Kidney (tissue), 14 donors: ENCODE data around the gene GLIS1. TPM values are rescaled to one million over a fixed set of nuclear protein-coding genes. Genes with fewer than 3 reads are reported as not detected.

Source experiments
- DNase-seq, 5 donors: peaks; one replicate each; pipeline ENCODE4 v3.0.0-alpha.2; 2013 to 2020
- FAIRE-seq: peaks from 2 replicates; lab custom pipeline; 2012; peaks lifted over from hg19 to GRCh38; lab: Jason Lieb, UNC
- H3K27ac ChIP-seq, 2 donors: one replicate each; pipeline ENCODE4 v1.7.0; 2013; ENCODE audit warnings: low read depth in 2 of 2, low read length in 2 of 2, inconsistent platforms in 1 of 2
- H3K27me3 ChIP-seq: one replicate; pipeline ENCODE4 v1.7.1; 2013; ENCODE audit warnings: low read length, inconsistent platforms; ENCODE audit not compliant: control insufficient read depth, insufficient read depth
- H3K36me3 ChIP-seq, 3 donors: one replicate each; pipeline versions ENCODE4 v1.7.0 to v1.7.1; 2013; ENCODE audit warnings: low read length in 3 of 3, control low read depth in 1 of 3, inconsistent platforms in 1 of 3; ENCODE audit not compliant: insufficient read depth in 3 of 3, control insufficient read depth in 2 of 3
- H3K4me1 ChIP-seq, 3 donors: one replicate each; pipeline versions ENCODE4 v1.7.0 to v1.7.1; 2013; ENCODE audit warnings: low read length in 3 of 3, inconsistent platforms in 1 of 3, low read depth in 1 of 3; ENCODE audit not compliant: control insufficient read depth in 2 of 3, insufficient read depth in 2 of 3
- H3K4me3 ChIP-seq, 3 donors: one replicate each; pipeline versions ENCODE4 v1.7.0 to v1.8.1; 2013; ENCODE audit warnings: low read length in 3 of 3, control low read depth in 1 of 3, inconsistent platforms in 1 of 3
- H3K9ac ChIP-seq, 3 donors: one replicate each; pipeline versions ENCODE4 v1.7.0 to v1.7.1; 2013; ENCODE audit warnings: low read length in 3 of 3, control low read depth in 1 of 3, inconsistent platforms in 1 of 3
- H3K9me3 ChIP-seq, 3 donors: one replicate each; pipeline versions ENCODE4 v1.7.0 to v1.7.1; 2013; ENCODE audit warnings: low read length in 3 of 3, control low read depth in 1 of 3, inconsistent platforms in 1 of 3; ENCODE audit not compliant: control insufficient read depth in 2 of 3, insufficient read depth in 1 of 3
- CTCF ChIP-seq: IDR thresholded peaks from 3 replicates; pipeline ENCODE4 v1.5.1; 2012; ENCODE audit warnings: mild to moderate bottlenecking, moderate library complexity, borderline replicate concordance; ENCODE audit not compliant: insufficient read depth; ENCODE audit errors: extremely low read depth
- intact Hi-C: fragments of 100-400 bp; cut with DNase I; formaldehyde crosslinking; loops from one replicate; pipeline ENCODE4 v1.11.1; 2022
- polyA plus RNA-seq: library from polyadenylated mRNA; stranded (reverse); fragments of 350-450 nt; fragmentation: Illumina TruSeq; extraction: RNeasy Lipid Tissue Mini Kit (QIAGEN cat#74804); gene quantifications from one replicate; pipeline ENCODE4 v1.2.3, GENCODE V29; 2014; ENCODE audit warnings: low read depth, low replicate concordance; ENCODE audit not compliant: insufficient read depth
- total RNA-seq: library from RNA; stranded (reverse); fragmentation: NEBNext Ultra II Directional; extraction: Animal tissue kit (Norgen Biotek cat#: 25700); gene quantifications from one replicate; pipeline ENCODE4 v1.2.1, GENCODE V29; 2021
- donor health status: control.
- donor health status: control.
- donor health status: control.
- donor health status: control.
- donor health status: control.
- donor health status: DM: yes; HTN: yes; CAD: no.
- donor health status: Normal renal cell carcinoma (clear cell type).

Gene GLIS1
- total and polyA plus RNA-seq, 2 donors from 2014 or later, result 3.3 to 3.7 TPM

GRCh38 chr1:53469373-53469772, 269.6 kb downstream of the GLIS1 start:
- Histone ChIP-seq H3K27ac (no peak overlapping the region), H3K9me3 (no peaks in the 10 kb centered on the region), H3K27me3 (no peaks in the 10 kb centered on the region), H3K4me1 (peaks cover 0 to 3% (median 0%) of the 10 kb centered on the region in 3 donors), H3K36me3 (no peaks in the 10 kb centered on the region), H3K9ac (no peak overlapping the region), H3K4me3 (no peak overlapping the region)
- DNase-seq (no peak), FAIRE-seq (no peak)
- no peak for TF ChIP-seq CTCF
- intact Hi-C loops, result no loop called here

GRCh38 chr1:53468374-53468773, 270.6 kb downstream of the GLIS1 start:
- Histone ChIP-seq H3K4me1 (peaks cover 0 to 3% (median 0%) of the 10 kb centered on the region in 3 donors), H3K27me3 (no peaks in the 10 kb centered on the region), H3K9ac (no peak overlapping the region), H3K36me3 (no peaks in the 10 kb centered on the region), H3K4me3 (no peak overlapping the region), H3K27ac (no peak overlapping the region), H3K9me3 (no peaks in the 10 kb centered on the region)
- DNase-seq, result no peak
- TF ChIP-seq CTCF, result no peak
- no peak for FAIRE-seq
- intact Hi-C loops, result no loop called here

- Histone ChIP-seq H3K9ac (no peak overlapping the region), H3K27me3 (no peaks in the 10 kb centered on the region), H3K4me1 (peaks cover 0 to 3% (median 0%) of the 10 kb centered on the region in 3 donors), H3K9me3 (no peaks in the 10 kb centered on the region), H3K36me3 (no peaks in the 10 kb centered on the region), H3K4me3 (no peak overlapping the region), H3K27ac (no peak overlapping the region)
- intact Hi-C loops, result no loop called here
- DNase-seq, result no peak
- TF ChIP-seq CTCF, result no peak
- no peak for FAIRE-seq
These were observed 271.6 kb downstream of the GLIS1 start for GRCh38 chr1:53467391-53467790.
